Body of pancreas (tissue), 4 donors: ENCODE measurements around the gene NFILZ. TPM values are rescaled to one million over a fixed set of nuclear protein-coding genes. Genes with fewer than 3 reads are reported as not detected.

Experiments used
- ATAC-seq: fragments of 150-250 bp; one replicate; pipeline ENCODE4 v1.9.1; 2016
- DNase-seq, 4 donors: peaks; one replicate each; pipeline ENCODE4 v3.0.0-alpha.2; 2019
- H3K27ac ChIP-seq, 4 donors: fragments of 200-600 bp; sonication (generic); 1 replicate in 3 of 4; 2 replicates in 1 of 4; pipeline versions ENCODE4 v1.5.1 to v1.6.1; 2016 to 2019; ENCODE audit warnings: mild to moderate bottlenecking in 1 of 4, mixed read lengths in 1 of 4, moderate library complexity in 1 of 4
- H3K27me3 ChIP-seq, 2 donors: fragments of 200-600 bp; sonication (generic); one replicate each; pipeline ENCODE4 v1.6.0; 2016; ENCODE audit warnings: mild to moderate bottlenecking in 1 of 2
- H3K36me3 ChIP-seq, 2 donors: fragments of 200-600 bp; sonication (generic); replicated peaks in 1 of 2; 2 replicates each; pipeline ENCODE4 v1.5.1; 2016; ENCODE audit warnings: low read depth in 2 of 2; ENCODE audit not compliant: insufficient read depth in 1 of 2
- H3K4me1 ChIP-seq: fragments of 200-600 bp; sonication (generic); one replicate; pipeline ENCODE4 v1.6.0; 2016
- H3K4me3 ChIP-seq, 2 donors: fragments of 200-600 bp; sonication (generic); 1 replicate in 1 of 2; 2 replicates in 1 of 2; pipeline ENCODE4 v1.5.1; 2016 to 2019
- H3K9me3 ChIP-seq, 3 donors: fragments of 200-600 bp; sonication (generic); 1 replicate in 2 of 3; 2 replicates in 1 of 3; pipeline ENCODE4 v1.5.1; 2016
- CTCF ChIP-seq, 7 experiments: fragments of 450-650 bp in 4 of 7; fragments of 200-600 bp in 3 of 7; sonication (generic) in 3 of 7; IDR thresholded peaks; one replicate each; pipeline ENCODE4 v1.5.1; 2016 to 2019; ENCODE audit warnings: antibody characterized with exemption in 7 of 7
- POLR2A ChIP-seq, 3 donors: fragments of 450-650 bp; IDR thresholded peaks; one replicate each; pipeline ENCODE4 v1.6.1; 2016; ENCODE audit warnings: antibody characterized with exemption in 3 of 3, mild to moderate bottlenecking in 2 of 3
- WGBS, 2 donors: methylation state at CpG; one replicate each; pipeline ENCODE4 v1.1.5; 2017; 5-methylcytosine and 5-hydroxymethylcytosine counted together
- intact Hi-C: fragments of 100-400 bp; cut with DNase I; formaldehyde crosslinking; loops from one replicate; pipeline ENCODE4 v1.15.1; 2023
- total RNA-seq, 2 donors: library from RNA; depleted of rRNA; stranded (reverse); fragments of >200 nt; gene quantifications; one replicate each; pipeline ENCODE4 v1.1.0, GENCODE V29; 2016

The NFILZ gene
- total RNA-seq, 2 donors from 2014 or later = not detected

DNA sequence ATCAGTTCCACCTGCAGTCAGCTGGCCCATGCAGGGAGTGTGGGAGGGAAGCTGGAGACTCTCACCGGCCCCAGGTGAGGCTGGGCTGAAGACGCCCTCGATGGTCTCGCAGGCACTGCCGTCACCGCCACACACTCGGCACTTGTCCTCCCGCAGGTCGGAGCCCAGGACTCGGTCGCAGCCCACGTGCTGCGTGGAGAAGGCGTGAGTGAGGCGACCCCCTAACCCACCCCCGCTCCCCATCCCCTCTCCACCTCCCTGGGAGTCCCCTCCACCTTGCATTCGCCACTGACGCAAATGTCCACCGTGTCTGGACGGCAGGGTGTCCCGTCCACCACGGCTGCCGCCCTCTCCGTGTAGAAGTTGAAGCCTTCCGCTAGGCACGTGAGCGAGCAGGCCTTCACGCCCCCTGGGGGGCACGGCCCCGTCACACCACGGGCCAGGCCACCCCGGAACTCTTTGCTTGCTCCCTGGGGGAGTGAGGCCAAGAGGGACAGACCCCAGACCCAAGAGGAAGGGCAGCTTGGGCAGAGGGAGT, 41.2 kb upstream of the NFILZ start:
- 64 to 71% methylated on average over 20 to 27 of the region's 32 CpGs for WGBS, 2 donors
- H3K27ac ChIP-seq = no peak overlapping the region
- ATAC-seq (no peak), DNase-seq (no peak)
- no peak overlapping the region for H3K4me3 ChIP-seq
- H3K9me3 ChIP-seq = no peaks in the 10 kb centered on the region
- H3K36me3 ChIP-seq = no peaks in the 10 kb centered on the region
- no peaks in the 10 kb centered on the region for H3K27me3 ChIP-seq
- peaks cover 13% of the 10 kb centered on the region for H3K4me1 ChIP-seq
- intact Hi-C loops = no loop called here
- no peak for TF ChIP-seq CTCF (IDR thresholded peaks at IDR 0.05)

GRCh38 chr19:8592231-8593009, 38.0 kb upstream of the NFILZ start:
- peak; percentile 81 for ATAC-seq
- peak overlapping the region; percentile 4 to 40 (median 18) for H3K27ac ChIP-seq
- H3K9me3 ChIP-seq = no peaks in the 10 kb centered on the region
- 2% methylated on average over 34 to 55 of the region's 55 CpGs for WGBS, 2 donors
- intact Hi-C loops = no loop called here
- DNase-seq = peak; percentile 85 to 94 (median 91)
- H3K27me3 ChIP-seq = no peaks in the 10 kb centered on the region
- TF ChIP-seq CTCF (IDR thresholded peaks at IDR 0.05) (no peak), POLR2A (IDR thresholded peaks at IDR 0.05) (peak in 1 of 3 donors; percentile 26)
- H3K4me1 ChIP-seq = peaks cover 13% of the 10 kb centered on the region
- no peaks in the 10 kb centered on the region for H3K36me3 ChIP-seq
- H3K4me3 ChIP-seq = no peak overlapping the region

DNA sequence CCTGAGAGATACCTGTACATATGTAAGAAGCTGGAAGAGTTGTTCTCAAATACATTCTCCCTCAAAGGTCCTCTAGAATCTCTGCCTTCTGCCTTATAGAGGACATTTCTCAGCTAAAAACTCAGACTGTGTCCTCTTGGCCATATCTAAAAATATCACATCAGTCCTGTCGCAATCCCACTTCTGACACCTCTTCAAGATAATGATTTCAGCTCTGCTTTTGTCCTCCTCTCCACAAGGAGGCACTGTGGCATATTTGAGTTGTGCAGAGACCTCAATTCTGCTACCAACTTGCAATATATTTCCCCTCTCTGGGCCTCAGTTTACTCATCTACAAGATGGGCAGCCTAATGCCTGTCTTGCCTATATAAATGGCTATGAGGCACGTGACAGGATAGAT, 36.5 kb upstream of the NFILZ start:
- WGBS, 2 donors = 88 to 93% methylated on average over 2 of the region's 2 CpGs
- intact Hi-C loops = no loop called here
- Histone ChIP-seq H3K27me3 (no peaks in the 10 kb centered on the region), H3K36me3 (no peaks in the 10 kb centered on the region), H3K4me3 (no peak overlapping the region), H3K9me3 (no peaks in the 10 kb centered on the region), H3K27ac (no peak overlapping the region), H3K4me1 (peaks cover 13% of the 10 kb centered on the region)
- no peak for TF ChIP-seq CTCF (IDR thresholded peaks at IDR 0.05)
- no peak for DNase-seq
- no peak for ATAC-seq

GRCh38 chr19:8595651-8596050, 34.8 kb upstream of the NFILZ start:
- no peak for DNase-seq
- no peaks in the 10 kb centered on the region for H3K27me3 ChIP-seq
- H3K4me1 ChIP-seq = peaks cover 13% of the 10 kb centered on the region
- ATAC-seq = no peak
- no peaks in the 10 kb centered on the region for H3K36me3 ChIP-seq
- no peaks in the 10 kb centered on the region for H3K9me3 ChIP-seq
- intact Hi-C loops = no loop called here
- TF ChIP-seq CTCF (IDR thresholded peaks at IDR 0.05) (no peak), POLR2A (IDR thresholded peaks at IDR 0.05) (no peak)
- H3K4me3 ChIP-seq = no peak overlapping the region
- 51 to 70% methylated on average over 7 to 13 of the region's 15 CpGs for WGBS, 2 donors
- H3K27ac ChIP-seq = no peak overlapping the region

- ATAC-seq = no peak
- H3K36me3 ChIP-seq = no peaks in the 10 kb centered on the region
- TF ChIP-seq POLR2A (IDR thresholded peaks at IDR 0.05) = no peak
- no peak for TF ChIP-seq CTCF (IDR thresholded peaks at IDR 0.05)
- H3K4me1 ChIP-seq = peaks cover 13% of the 10 kb centered on the region
- no peaks in the 10 kb centered on the region for H3K9me3 ChIP-seq
- no peak for DNase-seq
- no peak overlapping the region for H3K4me3 ChIP-seq
- no peak overlapping the region for H3K27ac ChIP-seq
- WGBS, 2 donors = 62% methylated on average over 23 of the region's 23 CpGs; no CpG with 5 or more reads in 1 of the 2 donors
- no peaks in the 10 kb centered on the region for H3K27me3 ChIP-seq
- intact Hi-C loops = no loop called here
Observed at GRCh38 chr19:8596168-8596567, 34.3 kb upstream of the NFILZ start.
